OCI-LY1 (cell line): ENCODE data around the gene ARL15.

ENCODE experiments used
- EZH2 ChIP-seq: fragments of 200-600 bp; sonication (generic), shearing (Covaris generic); IDR thresholded peaks from 2 replicates; pipeline ENCODE4 v1.8.0; 2017; ENCODE audit warnings: borderline replicate concordance, mixed run types, mild to moderate bottlenecking, antibody characterized with exemption, low read length, moderate library complexity, mixed read lengths
- TF ChIP-seq, protein P1 (sequence below): fragments of 200-600 bp; sonication (generic), shearing (Covaris generic); IDR thresholded peaks from 2 replicates; pipeline ENCODE4 v1.5.1; 2017; ENCODE audit warnings: mild to moderate bottlenecking, antibody characterized with exemption, low read length, moderate library complexity, mixed read lengths

DNA sequence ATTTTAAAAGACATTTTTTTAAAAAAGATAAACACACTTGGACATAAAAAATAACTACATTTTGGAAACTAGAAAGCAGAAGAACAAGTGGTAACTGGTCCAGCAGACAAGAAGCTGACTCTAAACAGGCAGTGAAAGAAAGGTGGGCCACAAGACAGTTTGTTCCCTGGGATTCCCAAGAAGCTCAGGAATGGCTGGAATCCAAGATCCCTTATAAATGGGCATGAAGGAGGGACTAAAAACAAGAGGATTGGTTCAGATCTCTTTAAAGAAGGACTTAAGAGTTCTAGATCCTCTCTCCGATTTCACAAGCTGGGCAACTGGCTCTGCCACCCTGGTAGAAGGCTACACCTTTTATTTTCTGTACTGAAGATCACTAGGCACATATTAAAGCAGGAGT, 102.8 kb downstream of the ARL15 start:
- TF ChIP-seq, protein P1, sequence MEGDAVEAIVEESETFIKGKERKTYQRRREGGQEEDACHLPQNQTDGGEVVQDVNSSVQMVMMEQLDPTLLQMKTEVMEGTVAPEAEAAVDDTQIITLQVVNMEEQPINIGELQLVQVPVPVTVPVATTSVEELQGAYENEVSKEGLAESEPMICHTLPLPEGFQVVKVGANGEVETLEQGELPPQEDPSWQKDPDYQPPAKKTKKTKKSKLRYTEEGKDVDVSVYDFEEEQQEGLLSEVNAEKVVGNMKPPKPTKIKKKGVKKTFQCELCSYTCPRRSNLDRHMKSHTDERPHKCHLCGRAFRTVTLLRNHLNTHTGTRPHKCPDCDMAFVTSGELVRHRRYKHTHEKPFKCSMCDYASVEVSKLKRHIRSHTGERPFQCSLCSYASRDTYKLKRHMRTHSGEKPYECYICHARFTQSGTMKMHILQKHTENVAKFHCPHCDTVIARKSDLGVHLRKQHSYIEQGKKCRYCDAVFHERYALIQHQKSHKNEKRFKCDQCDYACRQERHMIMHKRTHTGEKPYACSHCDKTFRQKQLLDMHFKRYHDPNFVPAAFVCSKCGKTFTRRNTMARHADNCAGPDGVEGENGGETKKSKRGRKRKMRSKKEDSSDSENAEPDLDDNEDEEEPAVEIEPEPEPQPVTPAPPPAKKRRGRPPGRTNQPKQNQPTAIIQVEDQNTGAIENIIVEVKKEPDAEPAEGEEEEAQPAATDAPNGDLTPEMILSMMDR, result no peak
- no peak for TF ChIP-seq EZH2
